GM21529 (cell line): ENCODE results near the gene TENT4A.

ENCODE experiments used
- ATAC-seq: cut with Tn5 transposase; IDR thresholded peaks from one replicate; pipeline ENCODE4 v1.9.1; 2021; ENCODE audit not compliant: unreplicated experiment

TENT4A gene

GRCh38 chr5:6792911-6793471 lies 79.8 kb downstream of the TENT4A start:
- ATAC-seq: no peak

DNA sequence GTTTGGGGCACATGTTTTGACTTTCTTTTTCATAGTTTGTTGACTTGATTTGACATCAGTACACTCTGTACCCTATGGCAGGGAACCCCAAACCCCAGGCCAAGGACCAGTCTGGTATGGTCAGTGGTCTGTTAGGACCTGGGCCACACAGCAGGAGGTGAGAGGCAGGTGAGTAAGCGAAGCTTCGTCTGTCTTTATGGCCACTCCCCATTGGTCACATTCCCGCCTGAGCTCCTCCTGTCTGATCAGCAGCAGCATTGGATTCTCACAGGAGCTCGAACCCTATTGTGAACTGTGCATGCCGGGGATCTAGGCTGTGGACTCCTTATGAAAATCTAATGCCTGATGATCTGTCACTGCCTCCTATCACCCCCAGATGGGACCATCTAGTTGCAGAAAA lies 88.0 kb downstream of the TENT4A start:
- ATAC-seq: no peak

GRCh38 chr5:6803981-6804550 lies 90.8 kb downstream of the TENT4A start:
- no peak for ATAC-seq

GRCh38 chr5:6804766-6805501 lies 91.7 kb downstream of the TENT4A start:
- ATAC-seq: no peak

DNA sequence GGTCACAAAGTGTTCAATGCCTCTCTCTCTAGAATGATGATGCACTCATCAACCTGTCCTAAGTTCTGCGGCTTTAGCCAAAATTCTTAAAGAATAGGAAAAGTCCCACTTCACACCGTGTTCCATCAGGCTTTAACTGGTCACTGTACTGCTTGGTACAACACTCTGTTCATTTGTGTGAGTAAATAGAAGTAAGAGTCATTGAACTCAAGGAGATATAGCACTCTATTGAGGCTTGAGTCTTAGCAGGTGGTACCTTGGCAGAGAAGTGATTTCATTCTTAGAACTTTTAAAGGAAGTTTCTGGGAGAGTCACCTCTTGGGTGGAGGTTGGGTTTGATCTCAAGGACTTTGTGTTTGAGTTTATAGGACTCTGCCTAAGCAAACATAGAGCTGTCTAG lies 92.6 kb downstream of the TENT4A start:
- no peak for ATAC-seq
